ENCODE results near the gene NAGLU. TPM values are rescaled to one million over a fixed set of nuclear protein-coding genes. Genes with fewer than 3 reads are reported as not detected.

The NAGLU gene
- 10 to 100 TPM; 13.1 to 16.9 TPM for total RNA-seq

- no peaks in the 10 kb centered on the region for H3K9me3 Mint-ChIP-seq
- H3K36me3 Mint-ChIP-seq = peaks cover 7 to 14% of the 10 kb centered on the region in 2 donors
- peak; percentile 90 to 92 for ATAC-seq
- DNase-seq (ENCODE audit: low spot score in 2 of 2) = peak; percentile 90 to 93
- H3K27ac Mint-ChIP-seq = peak within 1 kb of the TSS; percentile 92 to 97
Observed at GRCh38 chr17:42536048-42536371, at the start of gene NAGLU. Gene NAGLU, plus strand, starts transcription at chr17:42536241. Its CDS starts 32 bp downstream, at chr17:42536273.

DNA sequence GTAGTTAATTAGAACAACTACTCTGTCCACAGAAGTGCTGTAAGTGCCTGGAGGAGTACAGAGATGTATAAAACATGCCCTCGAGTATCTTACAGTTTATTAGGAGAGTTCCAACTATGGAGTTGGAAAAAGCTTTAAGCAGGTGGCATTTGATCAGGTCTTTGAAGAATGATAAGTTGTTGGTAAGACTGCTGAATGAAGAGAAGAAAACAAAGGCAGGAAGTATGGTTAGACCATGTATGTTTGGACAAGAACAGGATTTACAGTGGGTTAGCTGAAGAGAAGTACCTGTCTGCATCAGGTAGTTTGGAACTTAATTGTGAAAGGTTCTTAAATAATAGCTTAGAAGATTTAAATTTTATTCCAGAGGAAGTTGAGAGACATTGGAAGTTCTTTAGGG, 48.0 kb upstream of the NAGLU start:
- ATAC-seq (no peak), DNase-seq (ENCODE audit: low spot score in 2 of 2) (no peak)
- Mint-ChIP-seq H3K36me3 (peaks cover 6 to 20% of the 10 kb centered on the region in 2 donors), H3K27ac (no peak overlapping the region), H3K9me3 (no peaks in the 10 kb centered on the region)

GRCh38 chr17:42493319-42493718, 42.7 kb upstream of the NAGLU start:
- Mint-ChIP-seq H3K27ac (peak overlapping the region in 1 of 2 donors; percentile 36), H3K9me3 (no peaks in the 10 kb centered on the region), H3K36me3 (peaks cover 0 to 7% of the 10 kb centered on the region in 2 donors)
- DNase-seq (ENCODE audit: low spot score in 2 of 2) (no peak), ATAC-seq (no peak)

DNA sequence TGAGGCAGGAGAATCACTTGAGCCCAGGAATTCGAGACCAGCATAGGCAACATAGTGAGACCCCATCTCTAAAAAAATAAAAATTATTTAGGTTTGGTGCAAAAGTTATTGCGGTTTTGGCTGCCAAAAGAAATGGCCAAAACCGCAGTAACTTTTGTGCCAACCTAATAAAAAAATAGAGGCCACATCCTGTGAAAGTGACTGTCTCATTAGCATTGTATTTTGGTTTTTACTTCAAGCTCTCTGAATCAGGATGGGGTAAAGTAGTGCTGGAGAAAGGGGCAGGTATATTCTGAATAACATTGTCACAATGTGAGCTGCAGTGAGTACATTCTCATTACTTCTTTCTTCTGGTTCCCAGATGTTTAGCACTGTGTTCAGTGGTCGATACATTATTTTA, 41.4 kb upstream of the NAGLU start:
- H3K36me3 Mint-ChIP-seq = peaks cover 0 to 2% of the 10 kb centered on the region in 2 donors
- ATAC-seq (no peak), DNase-seq (ENCODE audit: low spot score in 2 of 2) (no peak)
- no peaks in the 10 kb centered on the region for H3K9me3 Mint-ChIP-seq
- H3K27ac Mint-ChIP-seq = no peak overlapping the region

DNA sequence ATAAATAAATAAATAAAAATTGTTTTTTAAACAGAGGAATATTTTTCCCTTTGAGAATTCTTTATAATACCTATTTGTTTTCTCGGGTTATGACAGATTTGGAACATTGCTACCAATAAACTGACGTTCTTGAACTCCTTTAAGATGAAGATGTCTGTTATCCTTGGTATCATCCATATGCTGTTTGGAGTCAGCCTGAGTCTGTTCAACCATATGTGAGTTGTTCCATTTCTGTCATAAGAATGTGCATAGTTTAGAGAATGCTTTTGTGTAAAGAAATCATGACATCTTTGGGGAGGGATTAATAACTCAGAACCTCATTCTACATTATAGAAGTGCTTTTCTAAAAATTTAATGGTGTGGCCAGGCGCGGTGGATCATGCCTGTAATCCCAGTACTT, 37.2 kb upstream of the NAGLU start:
- Mint-ChIP-seq H3K36me3 (peaks cover 0 to 9% of the 10 kb centered on the region in 2 donors), H3K27ac (no peak overlapping the region), H3K9me3 (no peaks in the 10 kb centered on the region)
- ATAC-seq (no peak), DNase-seq (ENCODE audit: low spot score in 2 of 2) (no peak)

DNA sequence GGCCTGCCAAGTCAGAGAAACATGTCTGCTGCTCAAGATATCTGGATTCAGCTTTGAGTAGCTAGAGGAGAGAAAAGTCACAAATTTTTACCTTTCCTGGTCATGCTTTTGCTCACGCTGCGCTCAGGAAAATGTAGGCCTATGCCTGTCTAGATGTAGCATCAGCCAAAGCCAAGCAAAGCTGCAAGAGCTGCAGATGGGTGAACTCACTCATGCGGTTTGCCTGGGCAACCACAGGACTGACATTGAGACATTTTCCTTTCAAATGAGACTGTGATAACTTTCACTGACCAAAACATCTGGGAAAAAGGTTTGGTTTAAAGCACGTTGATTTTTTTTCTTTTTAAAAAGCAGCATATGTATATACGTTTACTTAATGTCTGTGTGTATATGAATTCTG, 34.0 kb upstream of the NAGLU start:
- no peak for ATAC-seq

GRCh38 chr17:42502926-42503325, 33.1 kb upstream of the NAGLU start:
- Mint-ChIP-seq H3K36me3 (peaks cover 0 to 9% of the 10 kb centered on the region in 2 donors), H3K27ac (no peak overlapping the region), H3K9me3 (no peaks in the 10 kb centered on the region)
- DNase-seq (ENCODE audit: low spot score in 2 of 2) = no peak
- ATAC-seq = no peak

More for the DNA sequence above, 34.0 kb upstream of the NAGLU start:
- Mint-ChIP-seq H3K27ac (no peak overlapping the region), H3K9me3 (no peaks in the 10 kb centered on the region), H3K36me3 (peaks cover 0 to 9% of the 10 kb centered on the region in 2 donors)
- no peak for DNase-seq (ENCODE audit: low spot score in 2 of 2)

GRCh38 chr17:42507671-42508070, 28.4 kb upstream of the NAGLU start:
- H3K36me3 Mint-ChIP-seq = peaks cover 0 to 2% of the 10 kb centered on the region in 2 donors
- ATAC-seq (no peak), DNase-seq (ENCODE audit: low spot score in 2 of 2) (no peak)
- H3K27ac Mint-ChIP-seq = no peak overlapping the region
- H3K9me3 Mint-ChIP-seq = no peaks in the 10 kb centered on the region

DNA sequence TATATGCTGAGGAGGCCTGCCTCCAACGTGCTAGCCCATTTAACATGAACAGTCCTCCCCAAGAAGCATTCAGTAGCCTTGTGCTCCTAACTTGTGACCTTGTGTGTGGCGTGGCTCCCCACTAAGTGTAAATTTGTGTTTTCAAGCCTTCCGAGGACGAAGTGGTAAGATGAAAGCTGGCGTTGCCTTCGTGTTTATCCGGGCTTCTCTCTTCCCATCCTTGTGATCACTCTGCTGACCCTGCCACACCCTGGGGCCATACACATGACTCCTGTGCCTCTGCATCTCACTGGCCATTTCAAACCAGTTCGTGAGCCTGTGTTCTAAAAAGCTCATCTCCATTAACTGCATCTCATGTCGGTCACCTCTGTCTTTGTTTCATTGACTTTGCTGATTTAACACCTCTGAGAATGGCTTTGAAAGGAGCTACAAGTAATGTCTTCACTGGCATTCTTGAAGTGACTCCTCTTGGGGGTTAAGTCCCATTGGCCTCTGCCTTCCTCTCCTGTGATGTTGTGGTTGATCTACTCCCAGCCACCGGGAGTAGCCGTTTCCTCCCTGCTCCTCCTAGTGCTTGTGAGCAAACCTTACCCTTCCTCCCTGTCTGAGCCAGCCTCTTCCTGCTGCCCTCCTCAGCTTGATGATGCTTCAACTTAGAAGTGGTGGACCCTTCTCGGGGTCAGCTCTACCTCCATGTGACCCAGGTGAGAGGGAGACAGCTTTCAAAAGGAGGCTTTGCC, 27.4 kb upstream of the NAGLU start:
- H3K9me3 Mint-ChIP-seq = no peaks in the 10 kb centered on the region
- H3K27ac Mint-ChIP-seq = peak overlapping the region in 1 of 2 donors; percentile 57
- ATAC-seq (no peak), DNase-seq (ENCODE audit: low spot score in 2 of 2) (no peak)
- H3K36me3 Mint-ChIP-seq = no peaks in the 10 kb centered on the region

DNA sequence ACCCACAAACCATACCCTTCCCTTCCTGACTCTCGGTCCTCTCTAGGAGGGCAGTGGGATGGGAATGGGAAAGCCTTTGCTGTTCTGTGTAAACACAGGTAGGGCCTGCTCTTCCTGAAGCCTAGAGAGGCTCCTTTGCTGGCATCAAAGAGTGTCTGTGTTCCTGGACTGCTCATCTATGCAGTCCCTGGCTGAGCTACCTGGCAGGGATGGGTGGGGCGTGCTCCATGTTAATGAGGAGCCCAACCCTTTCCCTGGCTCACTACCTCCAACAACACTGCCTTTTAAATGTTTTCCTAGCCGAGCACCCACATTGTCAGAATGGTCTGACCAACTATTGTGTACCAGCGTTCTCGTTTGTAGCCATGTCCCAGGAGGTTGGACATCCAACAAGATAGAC, 26.6 kb upstream of the NAGLU start:
- no peak overlapping the region for H3K27ac Mint-ChIP-seq

DNA sequence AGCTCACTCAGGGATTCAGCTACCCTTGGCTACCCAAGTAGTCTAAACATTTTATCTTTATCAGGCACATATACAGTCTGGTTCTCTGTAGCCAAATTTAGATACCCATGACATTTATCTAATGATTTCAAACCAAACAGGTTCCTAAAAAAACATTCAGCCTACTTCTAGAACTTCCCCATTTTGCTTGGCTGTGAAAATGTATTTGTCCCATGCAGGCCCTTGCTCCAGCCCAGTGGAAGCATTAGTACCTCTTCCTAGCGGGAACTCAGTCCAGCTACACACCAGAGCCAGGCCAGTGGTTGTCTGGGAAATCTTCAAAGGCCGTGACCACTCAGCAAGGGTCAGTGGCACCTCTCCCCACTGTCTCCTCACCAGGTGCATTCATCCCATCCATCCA, 26.2 kb upstream of the NAGLU start:
- H3K36me3 Mint-ChIP-seq = no peaks in the 10 kb centered on the region
- no peak for DNase-seq (ENCODE audit: low spot score in 2 of 2)
- no peak overlapping the region for H3K27ac Mint-ChIP-seq

More for the DNA sequence above, 26.6 kb upstream of the NAGLU start:
- ATAC-seq = no peak
- no peaks in the 10 kb centered on the region for H3K9me3 Mint-ChIP-seq
- no peak for DNase-seq (ENCODE audit: low spot score in 2 of 2)
- H3K36me3 Mint-ChIP-seq = no peaks in the 10 kb centered on the region

GRCh38 chr17:42512246-42512645, 23.8 kb upstream of the NAGLU start:
- H3K27ac Mint-ChIP-seq = peak overlapping the region in 1 of 2 donors; percentile 39
- H3K36me3 Mint-ChIP-seq = no peaks in the 10 kb centered on the region
- no peaks in the 10 kb centered on the region for H3K9me3 Mint-ChIP-seq
- no peak for DNase-seq (ENCODE audit: low spot score in 2 of 2)
- no peak for ATAC-seq

More for the DNA sequence above, 26.2 kb upstream of the NAGLU start:
- ATAC-seq = no peak
- H3K9me3 Mint-ChIP-seq = no peaks in the 10 kb centered on the region

GRCh38 chr17:42512733-42513251, 23.2 kb upstream of the NAGLU start:
- no peak overlapping the region for H3K27ac Mint-ChIP-seq
- ATAC-seq (peak in 1 of 2 donors; percentile 55), DNase-seq (ENCODE audit: low spot score in 2 of 2) (no peak)
- H3K36me3 Mint-ChIP-seq = no peaks in the 10 kb centered on the region
- no peaks in the 10 kb centered on the region for H3K9me3 Mint-ChIP-seq

- ATAC-seq = no peak
- no peak for DNase-seq (ENCODE audit: low spot score in 2 of 2)
- H3K9me3 Mint-ChIP-seq = no peaks in the 10 kb centered on the region
- no peak overlapping the region for H3K27ac Mint-ChIP-seq
- H3K36me3 Mint-ChIP-seq = no peaks in the 10 kb centered on the region
Observed at GRCh38 chr17:42513686-42514085, 22.4 kb upstream of the NAGLU start.

- ATAC-seq = no peak
- H3K9me3 Mint-ChIP-seq = no peaks in the 10 kb centered on the region
Observed at GRCh38 chr17:42514279-42514678, 21.8 kb upstream of the NAGLU start.

DNA sequence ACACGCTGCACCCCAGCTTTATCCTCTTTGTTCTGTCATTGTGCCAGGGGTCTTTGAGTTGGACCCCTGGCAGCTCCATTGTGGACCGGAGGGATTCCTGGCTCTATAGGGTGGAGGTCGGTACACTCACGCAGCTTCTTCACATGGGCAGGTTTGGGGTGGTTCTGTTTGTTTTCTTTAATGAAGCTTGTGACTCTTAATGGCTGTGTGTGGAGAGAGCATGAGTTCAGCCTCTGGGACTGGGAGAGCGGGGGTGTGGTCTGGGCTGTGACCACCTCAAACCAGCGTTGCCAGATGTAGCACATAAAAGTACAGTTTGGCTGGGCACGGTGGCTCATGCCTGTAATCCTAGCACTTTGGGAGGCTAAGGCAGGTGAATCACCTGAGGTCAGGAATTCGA, 21.2 kb upstream of the NAGLU start:
- Mint-ChIP-seq H3K27ac (peak overlapping the region in 1 of 2 donors; percentile 24), H3K36me3 (no peaks in the 10 kb centered on the region), H3K9me3 (no peaks in the 10 kb centered on the region)
- no peak for ATAC-seq
- no peak for DNase-seq (ENCODE audit: low spot score in 2 of 2)

More at GRCh38 chr17:42514279-42514678, 21.8 kb upstream of the NAGLU start:
- peak overlapping the region in 1 of 2 donors; percentile 24 for H3K27ac Mint-ChIP-seq
- H3K36me3 Mint-ChIP-seq = no peaks in the 10 kb centered on the region
- no peak for DNase-seq (ENCODE audit: low spot score in 2 of 2)

- peaks cover 0 to 4% of the 10 kb centered on the region in 2 donors for H3K36me3 Mint-ChIP-seq
- DNase-seq (ENCODE audit: low spot score in 2 of 2) = peak; percentile 68 to 89
- no peak overlapping the region for H3K27ac Mint-ChIP-seq
- peak; percentile 83 to 88 for ATAC-seq
- H3K9me3 Mint-ChIP-seq = no peaks in the 10 kb centered on the region
Observed at GRCh38 chr17:42517516-42517915, 18.5 kb upstream of the NAGLU start.

Data from activated naive CD4-positive, alpha-beta T cell treated with anti-CD3 and anti-CD28 coated beads, Interleukin-2, amount 50 U/mL, for 72 hours (primary cell).